ENCODE measurements around the gene ANKAR. TPM values are rescaled to one million over a fixed set of nuclear protein-coding genes. Genes with fewer than 3 reads are reported as not detected.

Gene ANKAR
- total RNA-seq, 2 experiments from 2014 or later: 2.0 to 2.9 TPM

- no peak for DNase-seq (ENCODE audit: low spot score)
- no peak for TF ChIP-seq CTCF (conservative IDR thresholded peaks at IDR 0.05; ENCODE audit: low read length)
- Histone ChIP-seq H2AFZ (ENCODE audit: low read length) (peak overlapping the region; percentile 35; the same call in 1 of the 2 replicates), H3K9me3 (ENCODE audit: low read length) (peaks cover 9% of the 10 kb centered on the region; the same call in 1 of the 2 replicates), H3K79me2 (ENCODE audit: insufficient read depth, low read depth, low read length) (no peaks in the 10 kb centered on the region), H3K9me2 (ENCODE audit: insufficient read depth, low read length) (no peaks in the 10 kb centered on the region), H4K20me1 (ENCODE audit: insufficient read depth, low read length) (no peaks in the 10 kb centered on the region), H3K27ac (ENCODE audit: low read depth, low read length, poor library complexity, severe bottlenecking) (no peak overlapping the region), H3K4me3 (ENCODE audit: low read depth, low read length, poor library complexity, severe bottlenecking) (peak overlapping the region; percentile 65), H3K4me2 (ENCODE audit: low read length) (peak overlapping the region; percentile 82), H3K36me3 (ENCODE audit: insufficient read depth, low read length) (peaks cover 74% of the 10 kb centered on the region), H3K4me1 (ENCODE audit: insufficient read depth, low read length, poor library complexity, severe bottlenecking) (peaks cover 9% of the 10 kb centered on the region)
- BruUV-seq (replicated peaks): no TSS peak
- intact Hi-C loops (cut with micrococcal nuclease; ENCODE audit: unreplicated experiment): no loop called here
- ChIA-PET CTCF (ENCODE audit: unreplicated experiment) (no interaction called here), POLR2A (interaction anchor here (0.8 kb wide), 1 partner anchor 18 kb away, joined by 3 read pairs; no protein-coding TSS in a partner anchor)
These were observed 653 bp upstream of the ANKAR start for GRCh38 chr2:189673661-189674373.

- no peaks in the 10 kb centered on the region for H3K9me2 ChIP-seq (ENCODE audit: insufficient read depth, low read length)
- no peak overlapping the region for H3K4me3 ChIP-seq (ENCODE audit: low read depth, low read length, poor library complexity, severe bottlenecking)
- intact Hi-C loops (cut with micrococcal nuclease; ENCODE audit: unreplicated experiment): no loop called here
- H4K20me1 ChIP-seq (ENCODE audit: insufficient read depth, low read length): no peaks in the 10 kb centered on the region
- peaks cover 48% of the 10 kb centered on the region for H3K36me3 ChIP-seq (ENCODE audit: insufficient read depth, low read length)
- H2AFZ ChIP-seq (ENCODE audit: low read length): no peak overlapping the region
- ChIA-PET POLR2A (interaction anchor here (0.7 to 1.2 kb wide), 3 partner anchors 15 to 1230 kb away, joined by 3 to 6 read pairs (median 5); no protein-coding TSS in a partner anchor), CTCF (ENCODE audit: unreplicated experiment) (no interaction called here)
- no TSS peak for BruUV-seq (replicated peaks)
- no peak overlapping the region for H3K27ac ChIP-seq (ENCODE audit: low read depth, low read length, poor library complexity, severe bottlenecking)
- peaks cover 9% of the 10 kb centered on the region; the same call in 1 of the 2 replicates for H3K9me3 ChIP-seq (ENCODE audit: low read length)
- H3K4me2 ChIP-seq (ENCODE audit: low read length): no peak overlapping the region
- H3K4me1 ChIP-seq (ENCODE audit: insufficient read depth, low read length, poor library complexity, severe bottlenecking): peaks cover 9% of the 10 kb centered on the region
- TF ChIP-seq EZH2phosphoT487 (IDR thresholded peaks at IDR 0.05; ENCODE audit: borderline replicate concordance, low read depth, low read length) (no peak), CTCF (conservative IDR thresholded peaks at IDR 0.05; ENCODE audit: low read length) (no peak)
- no peak for DNase-seq (ENCODE audit: low spot score)
- H3K79me2 ChIP-seq (ENCODE audit: insufficient read depth, low read depth, low read length): no peaks in the 10 kb centered on the region
These were observed 2.0 kb downstream of the ANKAR start for GRCh38 chr2:189676471-189676870.

DNA sequence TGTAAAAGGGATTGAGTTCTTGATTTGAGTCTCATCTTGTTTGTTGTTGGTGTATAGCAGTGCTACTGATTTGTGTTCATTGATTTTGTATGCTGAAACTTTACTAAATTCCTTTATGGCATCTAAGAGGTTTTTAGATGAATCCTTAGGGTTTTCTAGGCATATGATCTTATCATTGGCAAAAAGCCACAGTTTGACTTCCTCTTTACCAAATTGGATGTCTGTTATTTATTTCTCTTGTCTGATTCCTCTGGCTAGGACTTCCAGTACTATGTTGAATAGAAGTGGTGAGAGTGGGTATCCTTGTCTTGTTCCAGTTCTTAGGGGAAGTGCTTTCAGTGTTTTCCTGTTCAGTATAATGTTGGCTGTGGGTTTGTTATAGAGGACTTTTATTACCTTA lies 4.8 kb downstream of the ANKAR start:
- H3K4me2 ChIP-seq (ENCODE audit: low read length): no peak overlapping the region
- H3K79me2 ChIP-seq (ENCODE audit: insufficient read depth, low read depth, low read length): no peaks in the 10 kb centered on the region
- no peak overlapping the region for H3K4me3 ChIP-seq (ENCODE audit: low read depth, low read length, poor library complexity, severe bottlenecking)
- BruUV-seq (replicated peaks): no TSS peak
- H4K20me1 ChIP-seq (ENCODE audit: insufficient read depth, low read length): no peaks in the 10 kb centered on the region
- no peak for DNase-seq (ENCODE audit: low spot score)
- TF ChIP-seq CTCF (conservative IDR thresholded peaks at IDR 0.05; ENCODE audit: low read length) (no peak), EZH2phosphoT487 (IDR thresholded peaks at IDR 0.05; ENCODE audit: borderline replicate concordance, low read depth, low read length) (no peak)
- ChIA-PET CTCF (ENCODE audit: unreplicated experiment) (no interaction called here), POLR2A (interaction anchor here (1.1 kb wide), 1 partner anchor 14 kb away, joined by 3 read pairs; no protein-coding TSS in a partner anchor)
- peaks cover 9% of the 10 kb centered on the region; the same call in 1 of the 2 replicates for H3K9me3 ChIP-seq (ENCODE audit: low read length)
- peaks cover 23% of the 10 kb centered on the region for H3K36me3 ChIP-seq (ENCODE audit: insufficient read depth, low read length)
- H3K4me1 ChIP-seq (ENCODE audit: insufficient read depth, low read length, poor library complexity, severe bottlenecking): peaks cover 5% of the 10 kb centered on the region
- no peak overlapping the region for H2AFZ ChIP-seq (ENCODE audit: low read length)
- H3K27ac ChIP-seq (ENCODE audit: low read depth, low read length, poor library complexity, severe bottlenecking): no peak overlapping the region
- intact Hi-C loops (cut with micrococcal nuclease; ENCODE audit: unreplicated experiment): loop anchor here (2.0 kb wide), 1 partner anchor 14 kb away; no protein-coding TSS in a partner anchor
- H3K9me2 ChIP-seq (ENCODE audit: insufficient read depth, low read length): no peaks in the 10 kb centered on the region

All from OCI-LY7 (cell line).